GM12864 (cell line): ENCODE measurements around the gene GAK.

Experiments
- DNase-seq: peaks from one replicate; pipeline ENCODE4 v3.0.0-alpha.2; 2011; ENCODE audit warnings: low read depth
- H3K4me3 ChIP-seq: 2 replicates; pipeline ENCODE4 v1.5.1; 2011; ENCODE audit warnings: mild to moderate bottlenecking, low read depth, low read length, control low read depth
- TF ChIP-seq, protein P1 (sequence below): IDR thresholded peaks from 2 replicates; pipeline ENCODE4 v1.5.1; 2011; ENCODE audit warnings: low read depth, mild to moderate bottlenecking, moderate library complexity, low read length, control low read depth, inconsistent platforms; ENCODE audit errors: missing control alignments

The GAK gene

DNA sequence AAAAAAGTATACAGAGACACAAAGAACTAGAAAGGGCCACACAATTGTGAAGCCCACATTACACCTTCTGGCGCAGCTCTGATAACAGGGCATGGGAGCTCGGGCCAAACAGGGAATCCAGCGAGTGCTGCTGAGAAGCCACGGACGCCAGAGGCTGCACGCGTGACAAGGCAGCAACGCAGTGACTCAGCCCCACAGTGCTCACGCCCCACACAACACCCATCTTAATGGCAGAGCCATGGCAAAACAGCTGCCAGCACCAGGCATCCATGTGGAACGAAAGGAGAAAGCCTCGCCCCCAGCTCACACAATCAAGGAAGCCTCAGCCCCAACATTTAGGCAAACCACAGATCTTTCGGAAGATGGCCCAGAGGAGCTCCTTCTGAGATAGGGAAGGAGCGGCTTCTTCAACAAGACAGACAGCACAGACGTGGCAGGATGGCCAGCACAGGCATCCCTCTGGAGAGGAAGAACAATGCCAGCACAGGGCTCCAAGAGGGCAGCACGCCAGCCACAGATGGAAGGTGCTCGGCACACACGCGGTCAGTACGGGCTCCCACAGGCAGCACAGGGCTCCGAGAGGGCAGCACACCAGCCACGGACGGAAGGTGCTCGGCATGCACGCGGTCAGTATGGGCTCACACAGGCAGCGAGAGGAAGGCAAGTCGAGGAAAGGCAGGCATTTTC is 33.1 kb downstream of the GAK start:
- DNase-seq = no peak
- no peak overlapping the region for H3K4me3 ChIP-seq
- TF ChIP-seq, protein P1, sequence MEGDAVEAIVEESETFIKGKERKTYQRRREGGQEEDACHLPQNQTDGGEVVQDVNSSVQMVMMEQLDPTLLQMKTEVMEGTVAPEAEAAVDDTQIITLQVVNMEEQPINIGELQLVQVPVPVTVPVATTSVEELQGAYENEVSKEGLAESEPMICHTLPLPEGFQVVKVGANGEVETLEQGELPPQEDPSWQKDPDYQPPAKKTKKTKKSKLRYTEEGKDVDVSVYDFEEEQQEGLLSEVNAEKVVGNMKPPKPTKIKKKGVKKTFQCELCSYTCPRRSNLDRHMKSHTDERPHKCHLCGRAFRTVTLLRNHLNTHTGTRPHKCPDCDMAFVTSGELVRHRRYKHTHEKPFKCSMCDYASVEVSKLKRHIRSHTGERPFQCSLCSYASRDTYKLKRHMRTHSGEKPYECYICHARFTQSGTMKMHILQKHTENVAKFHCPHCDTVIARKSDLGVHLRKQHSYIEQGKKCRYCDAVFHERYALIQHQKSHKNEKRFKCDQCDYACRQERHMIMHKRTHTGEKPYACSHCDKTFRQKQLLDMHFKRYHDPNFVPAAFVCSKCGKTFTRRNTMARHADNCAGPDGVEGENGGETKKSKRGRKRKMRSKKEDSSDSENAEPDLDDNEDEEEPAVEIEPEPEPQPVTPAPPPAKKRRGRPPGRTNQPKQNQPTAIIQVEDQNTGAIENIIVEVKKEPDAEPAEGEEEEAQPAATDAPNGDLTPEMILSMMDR = no peak

DNA sequence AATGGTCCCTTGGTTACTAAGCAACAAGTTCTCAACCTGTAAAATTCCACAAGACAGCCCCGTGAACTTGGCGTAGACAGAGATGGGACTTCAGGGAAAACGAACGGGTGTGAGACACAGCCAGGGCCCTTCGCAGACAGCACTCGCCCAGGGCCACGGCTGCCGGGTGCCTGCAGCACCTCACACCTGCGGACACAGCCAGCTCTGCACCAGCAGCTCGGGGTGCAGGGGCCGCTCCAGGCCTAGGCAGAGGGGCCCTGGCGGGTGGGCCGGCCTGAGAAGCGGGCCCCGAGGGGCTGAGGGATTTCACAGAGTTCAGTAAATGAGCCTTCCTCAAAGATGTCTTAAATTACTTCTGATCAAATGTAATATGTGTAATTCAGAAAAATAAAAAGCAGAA is 34.0 kb downstream of the GAK start:
- TF ChIP-seq, protein P1 = no peak
- H3K4me3 ChIP-seq = no peak overlapping the region
- DNase-seq = no peak

DNA sequence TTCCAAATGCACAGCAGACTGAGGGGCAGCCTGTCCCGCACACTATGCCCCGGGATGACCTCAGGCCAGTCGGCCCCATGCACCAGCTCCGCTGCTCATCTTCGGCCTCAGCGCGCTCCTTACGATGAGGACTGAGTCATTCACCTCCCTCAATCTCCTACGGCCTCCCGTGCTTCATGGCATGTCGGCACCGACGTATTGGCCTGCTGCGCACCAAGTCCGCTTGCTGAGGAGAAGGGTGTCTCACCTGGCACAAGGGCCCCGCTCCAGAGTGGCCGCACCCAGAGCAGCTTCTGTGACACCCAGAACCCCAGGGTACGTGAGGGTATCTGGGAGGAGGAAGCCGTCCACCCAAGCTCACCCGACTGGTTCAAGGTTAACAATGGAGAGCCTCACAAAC is 35.5 kb downstream of the GAK start:
- H3K4me3 ChIP-seq = no peak overlapping the region
- TF ChIP-seq, protein P1 = no peak
- DNase-seq = no peak

DNA sequence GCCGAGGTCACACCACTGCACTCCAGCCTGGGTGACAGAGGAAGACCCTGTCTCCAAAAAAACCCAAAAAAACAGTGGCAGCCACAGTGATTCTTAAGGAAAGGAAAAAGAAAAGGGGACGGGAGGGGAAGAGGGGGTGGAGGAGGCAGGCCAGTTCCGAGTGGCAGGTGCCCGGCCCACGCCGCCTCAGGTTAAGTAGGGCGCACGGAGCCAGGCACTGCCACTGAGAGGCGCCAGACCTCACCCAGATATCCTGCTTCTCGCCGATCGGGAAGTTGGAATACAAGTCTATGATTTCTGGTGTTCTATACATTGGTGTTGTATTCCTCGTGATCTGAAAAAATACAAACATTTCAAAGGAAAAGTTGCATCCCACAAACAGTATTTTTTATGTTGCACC is 35.9 kb downstream of the GAK start:
- DNase-seq = no peak
- TF ChIP-seq, protein P1 = peak; percentile 8
- no peak overlapping the region for H3K4me3 ChIP-seq

DNA sequence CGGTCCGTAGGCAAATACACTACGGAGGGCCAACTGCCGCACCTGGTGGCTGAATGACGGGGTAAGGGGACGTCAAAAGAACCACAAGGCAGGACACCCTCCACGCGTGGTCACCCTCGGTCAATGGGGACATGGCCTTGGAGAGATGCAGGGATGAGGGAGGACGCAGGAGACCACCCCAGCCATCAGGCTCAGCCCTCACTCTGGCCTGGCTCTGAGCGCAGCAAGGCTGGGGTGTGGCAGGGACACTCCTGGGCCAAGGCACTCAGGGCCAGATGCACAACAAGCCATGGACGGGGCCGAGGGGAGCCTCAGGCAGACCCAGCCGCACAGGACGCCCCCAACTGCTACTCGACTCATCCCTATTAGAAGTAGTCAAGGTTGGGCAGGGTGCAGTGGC is 36.5 kb downstream of the GAK start:
- H3K4me3 ChIP-seq = no peak overlapping the region
- TF ChIP-seq, protein P1 = no peak
- no peak for DNase-seq

DNA sequence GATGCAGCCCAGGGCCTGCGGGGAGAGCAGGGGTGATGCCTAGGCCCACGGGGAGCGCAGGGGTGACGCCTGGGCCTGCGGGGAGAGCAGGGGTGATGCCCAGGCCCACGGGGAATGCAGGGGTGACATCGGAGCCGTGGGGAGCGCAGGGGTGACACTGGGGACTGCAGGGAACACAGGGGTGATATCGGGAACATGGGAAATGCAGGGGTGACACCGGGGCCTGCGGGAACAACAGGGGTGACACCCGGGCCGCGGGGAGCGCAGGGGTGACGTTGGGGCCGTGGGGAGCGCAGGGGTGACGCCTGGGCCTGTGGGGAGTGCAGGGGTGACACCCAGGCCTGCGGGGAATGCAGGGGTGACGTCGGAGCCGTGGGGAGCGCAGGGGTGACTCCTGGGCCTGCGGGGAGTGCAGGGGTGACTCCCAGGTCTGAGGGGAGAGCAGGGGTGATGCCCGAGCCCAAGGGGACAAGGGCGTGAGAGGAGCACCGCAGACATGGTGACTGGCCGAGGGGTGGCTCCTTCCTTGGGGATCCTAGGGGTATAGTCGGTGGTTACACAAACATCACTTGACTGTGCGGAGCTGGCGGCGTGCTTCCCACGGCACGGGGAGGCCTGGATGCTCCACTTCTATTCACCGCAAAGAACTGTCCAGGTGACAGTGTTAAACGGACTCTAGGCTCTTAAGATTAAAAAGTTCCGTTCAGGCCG is 38.0 kb downstream of the GAK start:
- TF ChIP-seq, protein P1 = no peak
- H3K4me3 ChIP-seq = no peak overlapping the region
- no peak for DNase-seq
